ENCODE results near the gene PTPRK.

The PTPRK gene

DNA sequence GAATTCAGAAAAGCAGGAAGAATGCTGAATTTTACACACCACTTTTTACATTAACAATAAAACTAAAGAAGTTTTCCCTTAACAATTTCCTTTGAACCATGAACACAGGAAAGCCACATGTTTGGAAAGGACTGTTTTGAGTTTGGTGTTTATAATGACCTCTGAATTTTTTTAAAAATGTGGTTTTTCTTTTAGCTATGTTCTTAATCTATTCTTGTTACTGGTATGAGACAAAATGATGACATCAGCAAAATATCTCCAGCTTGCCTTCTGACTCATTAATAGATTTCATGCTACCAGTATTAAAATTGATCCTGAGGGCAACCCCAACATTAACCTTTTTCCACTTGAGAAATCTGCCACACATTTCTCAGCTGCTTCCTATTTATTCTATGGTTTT, 402.0 kb downstream of the PTPRK start:
- no peak for DNase-seq

DNA sequence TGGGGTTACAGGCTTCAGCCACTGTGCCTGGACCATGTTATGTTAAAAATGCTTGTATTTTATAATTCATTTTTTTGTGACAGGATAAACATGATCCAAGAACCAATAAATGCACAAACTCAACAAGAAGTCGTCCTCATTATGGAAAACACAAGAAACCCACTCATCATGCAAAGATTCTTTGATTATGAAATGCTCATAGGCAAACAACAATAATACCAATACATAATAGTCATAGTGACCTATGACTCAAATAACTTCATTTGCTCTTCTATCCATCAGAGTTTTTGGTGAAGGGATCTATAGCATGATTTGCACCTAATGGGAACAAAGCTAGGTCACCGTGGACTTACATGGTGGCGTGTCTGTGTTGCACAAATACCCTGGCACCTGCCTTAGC, 402.5 kb downstream of the PTPRK start:
- DNase-seq: no peak

DNA sequence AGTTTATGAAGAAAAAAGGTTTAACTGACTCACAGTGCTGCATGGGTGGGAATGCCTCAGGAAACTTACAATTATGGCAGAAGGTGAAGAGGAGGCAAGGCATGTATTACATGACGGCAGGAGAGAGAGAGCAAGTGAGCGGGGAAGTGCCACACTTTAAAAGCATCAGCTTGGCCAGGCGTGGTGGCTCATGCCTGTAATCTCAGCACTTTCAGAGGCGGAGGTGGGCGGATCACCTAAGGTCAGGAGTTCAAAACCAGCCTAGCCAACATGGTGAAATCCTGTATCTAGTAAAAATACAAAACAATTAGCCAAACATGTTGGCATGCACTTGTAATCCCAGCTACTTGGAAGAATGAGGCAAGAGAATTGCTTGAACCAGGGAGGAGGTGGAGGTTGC, 406.2 kb downstream of the PTPRK start:
- DNase-seq: no peak

DNA sequence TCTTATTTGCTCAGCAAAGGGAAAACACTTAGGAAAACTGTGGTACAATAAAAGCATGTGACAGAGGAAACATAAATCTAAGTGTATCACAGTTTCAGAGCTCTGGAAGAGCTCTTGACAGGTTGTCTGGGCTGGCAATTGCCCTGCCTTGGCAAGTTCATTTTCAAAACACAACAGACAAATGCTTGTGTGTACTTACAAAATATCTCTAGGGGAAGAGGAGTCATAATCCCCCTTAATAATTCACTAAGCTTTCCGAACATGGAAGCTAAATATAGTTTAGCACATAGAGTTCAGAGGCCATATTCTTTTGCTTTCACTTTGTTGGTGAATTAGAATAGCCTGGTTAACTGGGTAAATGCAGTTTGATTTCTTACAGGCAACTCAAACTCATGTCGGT, 407.9 kb downstream of the PTPRK start:
- DNase-seq: peak; percentile 6

DNA sequence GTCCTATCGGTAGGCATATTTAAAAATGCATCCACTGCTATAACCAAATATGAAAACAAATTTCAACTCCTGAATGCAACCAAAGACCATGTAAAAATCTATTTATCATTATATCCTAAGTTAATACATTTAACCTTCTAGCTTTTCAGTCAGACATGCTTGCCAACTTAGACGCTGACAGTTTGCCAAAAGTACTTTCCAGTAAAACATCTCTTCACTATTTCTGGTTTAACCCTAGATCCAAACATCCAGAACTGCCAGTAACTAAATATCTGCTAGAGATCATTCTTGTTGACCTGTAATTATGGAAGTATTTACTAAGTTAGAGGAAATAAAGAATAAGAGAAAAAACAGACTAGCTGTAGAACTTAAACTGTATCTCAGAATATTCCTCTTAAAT, 409.3 kb downstream of the PTPRK start:
- DNase-seq: no peak

DNA sequence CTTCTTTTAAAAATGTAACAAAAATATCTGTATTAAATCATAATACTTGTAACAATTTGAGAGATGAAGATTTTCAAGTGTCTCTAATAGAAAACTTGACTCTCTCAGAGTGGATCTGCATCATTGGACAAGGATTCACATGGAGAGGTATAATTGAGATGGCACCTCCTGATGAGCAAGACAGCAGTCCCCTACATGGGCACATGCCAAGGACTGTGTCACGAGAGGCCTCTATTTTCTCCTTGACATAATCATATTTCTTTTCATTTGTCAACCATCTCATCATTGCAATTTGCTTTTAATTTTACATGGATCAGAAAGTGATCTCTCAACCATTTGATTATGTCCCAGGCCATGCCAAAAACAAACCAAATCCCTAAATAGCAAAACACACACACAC, 412.7 kb downstream of the PTPRK start:
- no peak for DNase-seq

DNA sequence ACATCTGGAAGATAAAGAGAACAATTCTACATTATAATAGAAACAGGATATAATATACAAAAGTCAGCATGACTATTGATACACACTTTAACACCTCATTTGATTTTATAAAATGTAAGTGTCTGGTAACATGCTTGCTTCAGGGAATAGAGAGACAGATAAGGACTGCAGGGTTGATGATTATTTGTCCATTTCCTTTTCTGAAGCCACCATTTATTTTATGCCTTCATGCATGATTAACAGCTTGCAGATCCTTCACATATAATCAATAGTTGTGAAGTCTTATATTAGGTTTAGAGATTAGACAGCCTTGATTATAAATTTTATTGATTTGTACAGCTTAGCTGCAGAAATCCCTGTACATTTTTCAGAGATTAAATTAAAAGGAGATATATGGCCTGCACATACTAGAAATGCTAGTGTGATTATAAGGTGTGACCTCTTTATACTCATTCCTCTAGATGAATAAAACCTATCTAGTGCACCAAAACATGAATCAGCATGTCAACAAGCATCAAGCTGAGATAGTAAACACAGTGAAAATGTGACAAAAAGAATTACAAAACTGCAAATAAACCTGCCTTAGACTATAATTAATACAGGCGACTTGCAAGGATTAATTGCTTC, 420.7 kb downstream of the PTPRK start:
- no peak for DNase-seq

DNA sequence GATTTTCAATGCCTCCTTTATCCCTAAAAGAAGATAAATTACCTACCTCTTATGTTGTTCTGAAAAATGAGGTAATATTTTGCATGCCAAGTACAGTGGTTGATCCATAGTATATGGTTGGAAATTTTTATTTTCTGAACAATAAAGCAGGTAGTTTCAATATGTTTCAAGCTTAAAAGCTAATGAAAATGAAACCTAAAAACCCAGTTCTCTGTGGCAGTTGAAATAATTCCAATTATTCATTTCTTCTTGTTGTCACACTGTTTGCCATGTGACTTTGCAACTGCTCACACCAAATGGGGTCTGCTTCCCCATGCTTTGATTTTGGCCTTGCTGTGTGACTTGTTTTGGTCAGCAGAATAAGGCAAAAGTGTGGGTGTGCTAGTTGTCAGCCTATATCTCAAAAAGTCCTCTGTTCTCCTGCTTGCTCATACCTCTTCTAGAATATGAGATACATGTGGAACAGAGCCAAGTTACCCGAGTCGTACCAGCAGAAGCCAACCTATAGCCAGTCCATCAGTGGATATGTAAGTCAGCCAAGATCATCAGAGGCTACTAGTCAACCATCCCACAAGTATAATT, 422.3 kb downstream of the PTPRK start:
- no peak for DNase-seq

DNA sequence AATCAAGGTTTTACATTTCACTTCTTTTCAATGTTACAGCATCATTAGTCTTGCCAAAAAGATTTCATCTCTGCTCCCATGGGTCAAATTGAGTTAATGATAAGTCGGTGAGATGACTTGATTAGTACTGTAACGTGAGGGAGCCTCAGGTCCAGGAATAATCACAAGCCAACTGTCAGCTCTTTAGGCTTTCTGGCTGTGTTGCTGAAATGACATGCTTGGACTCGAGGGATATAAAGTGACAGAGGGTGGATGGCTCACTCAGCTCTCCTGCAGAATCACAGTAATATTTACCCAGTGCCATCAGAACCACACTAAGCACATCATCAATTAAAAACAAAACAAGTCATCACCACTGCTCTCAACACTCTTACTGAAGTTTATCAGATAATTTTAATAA, 423.4 kb downstream of the PTPRK start:
- no peak for DNase-seq

DNA sequence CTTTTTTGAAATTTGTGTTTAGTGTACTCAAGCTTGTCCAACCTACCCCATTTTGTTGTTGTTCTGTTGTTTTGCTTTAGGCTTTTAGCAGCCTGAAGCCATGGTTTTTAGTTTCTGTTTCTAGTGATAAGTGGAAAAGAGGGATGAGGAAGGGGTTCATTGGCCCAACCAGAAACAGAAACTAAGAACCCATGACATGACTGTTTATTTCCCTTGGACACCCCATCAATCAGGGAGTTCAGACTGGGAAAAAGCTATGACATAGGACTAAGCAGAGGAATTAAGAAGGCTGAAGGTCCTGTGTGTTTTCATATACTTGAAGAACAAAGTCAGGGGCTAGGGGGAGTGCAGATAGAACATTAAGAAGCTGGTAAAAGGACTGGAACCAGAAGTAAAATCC, 425.0 kb downstream of the PTPRK start:
- no peak for DNase-seq

DNA sequence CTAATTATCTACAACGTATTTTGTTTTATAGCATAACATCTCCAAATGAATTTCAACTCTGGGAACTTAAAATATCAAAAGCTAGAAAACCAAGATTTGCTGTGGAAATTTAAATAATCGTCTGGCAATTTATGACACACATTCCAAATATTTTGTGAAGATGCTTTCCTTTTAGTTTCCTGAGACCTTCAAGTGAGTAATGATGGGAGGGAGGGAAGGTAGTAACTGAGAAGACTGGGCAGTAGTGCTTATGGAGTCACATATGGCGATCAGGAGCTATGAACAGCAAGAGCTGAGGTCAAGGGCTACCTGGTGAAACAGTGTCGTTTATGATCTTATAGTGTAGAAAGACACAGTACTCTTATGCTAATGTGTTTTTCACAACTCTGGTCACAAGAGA, 441.4 kb downstream of the PTPRK start:
- DNase-seq: no peak

DNA sequence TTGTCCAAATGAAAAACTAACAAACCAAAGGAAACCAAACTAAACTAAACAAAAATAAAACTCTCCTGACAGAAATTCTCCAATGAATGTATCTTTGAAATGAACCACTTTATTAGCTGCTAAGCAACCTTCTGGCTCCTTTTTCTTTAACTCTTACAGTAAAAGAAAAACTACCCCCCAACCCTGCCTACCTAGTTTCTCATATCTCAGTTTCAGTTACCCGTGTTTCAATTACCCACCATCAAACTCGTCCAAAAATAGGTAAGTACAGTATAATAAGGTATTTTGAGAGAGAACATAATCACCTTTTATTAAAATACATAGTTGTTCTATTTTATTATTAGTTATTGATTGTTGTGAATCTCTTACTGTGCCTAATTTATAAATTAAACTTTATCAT, 442.1 kb downstream of the PTPRK start:
- DNase-seq: no peak

DNA sequence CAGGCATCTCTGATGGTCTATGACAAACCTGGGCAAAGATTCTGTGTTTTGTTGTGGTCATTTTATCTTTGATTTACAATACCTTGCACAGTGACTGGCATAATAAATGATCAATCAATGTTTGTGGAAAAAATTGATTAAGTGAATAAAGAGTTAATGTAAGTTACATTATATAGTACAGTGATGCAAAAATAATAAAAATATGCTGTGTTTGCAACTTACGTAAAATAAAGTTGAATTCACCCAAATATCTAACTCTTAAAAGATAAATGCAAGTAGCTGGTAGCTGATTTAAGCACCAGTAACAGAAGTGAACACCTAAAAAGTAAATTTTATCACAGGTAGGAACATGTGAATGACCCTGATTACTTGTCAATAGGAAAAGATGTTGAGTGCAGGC, 443.6 kb downstream of the PTPRK start:
- no peak for DNase-seq

DNA sequence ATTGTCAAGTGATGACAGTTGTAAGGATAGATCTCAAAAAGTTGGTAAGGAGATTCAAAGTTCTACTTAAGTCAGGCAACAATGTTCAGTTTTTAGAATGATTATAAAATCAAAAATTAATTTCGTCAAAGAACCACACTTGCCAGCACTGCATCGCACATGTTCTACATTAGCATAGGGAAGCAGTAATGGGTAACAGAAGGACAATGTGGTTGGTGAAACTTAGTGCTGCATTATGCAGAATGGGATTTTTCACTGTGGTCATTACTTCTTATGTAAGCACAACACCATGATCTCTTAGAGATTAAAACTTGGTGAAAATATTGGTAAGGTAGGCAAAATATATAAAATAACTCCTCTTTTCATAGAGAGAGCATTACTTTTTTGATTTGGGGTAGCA, 445.8 kb downstream of the PTPRK start:
- DNase-seq: no peak

DNA sequence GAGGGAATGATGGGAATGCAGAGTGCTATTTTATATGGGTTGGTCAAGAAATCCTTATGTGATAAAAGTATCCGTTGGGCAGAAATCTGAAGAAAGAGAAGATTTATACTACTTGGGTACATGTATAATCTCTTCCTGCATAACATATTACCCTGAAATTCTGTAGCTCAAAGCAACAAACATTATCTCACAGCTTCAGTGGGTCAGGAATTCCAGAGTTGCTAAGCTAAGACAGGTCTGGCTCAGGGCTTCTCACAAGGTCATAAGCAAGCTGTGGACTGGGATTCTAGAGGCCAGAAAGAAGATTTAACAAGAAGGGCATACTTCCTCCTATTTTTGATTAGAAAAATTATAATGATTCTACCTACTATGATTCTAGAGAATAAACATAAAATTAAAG, 447.0 kb downstream of the PTPRK start:
- DNase-seq: no peak

DNA sequence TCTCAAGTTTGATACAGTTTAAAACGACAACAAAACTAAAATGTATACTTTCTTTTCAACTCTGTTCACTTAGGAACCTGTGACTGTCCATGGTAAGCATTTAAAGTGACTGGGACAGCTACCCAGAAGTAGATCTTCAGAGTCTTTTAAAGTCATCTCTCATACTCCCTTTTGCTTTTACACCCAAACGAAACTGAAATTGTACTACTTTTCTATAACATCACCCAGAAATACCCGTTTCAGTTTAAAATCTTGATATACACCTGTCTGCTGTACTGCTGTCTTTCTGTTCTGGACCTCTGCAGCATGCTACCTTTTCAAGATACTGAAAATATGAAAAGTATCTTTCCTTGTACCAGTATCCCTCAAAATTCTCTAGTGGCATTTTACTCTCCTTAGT, 449.2 kb downstream of the PTPRK start:
- DNase-seq: no peak

DNA sequence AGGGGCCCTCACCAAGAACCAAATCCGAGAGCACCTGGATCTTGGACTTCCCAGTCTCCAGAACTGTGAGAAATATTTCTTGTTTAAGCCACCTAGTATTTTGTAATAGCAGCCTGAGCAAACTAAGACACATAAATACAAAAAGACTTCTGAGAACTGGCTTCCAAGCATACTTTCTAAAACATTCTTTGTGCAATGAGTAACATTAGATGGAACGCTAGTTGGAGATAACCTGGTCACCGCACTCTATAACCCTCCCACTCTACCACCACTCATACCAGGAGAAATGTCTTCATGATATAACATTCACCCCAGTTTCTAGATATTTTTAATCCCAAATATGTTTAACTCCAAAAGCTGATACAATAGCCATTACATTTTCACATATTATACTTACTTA, 450.0 kb downstream of the PTPRK start:
- no peak for DNase-seq

DNA sequence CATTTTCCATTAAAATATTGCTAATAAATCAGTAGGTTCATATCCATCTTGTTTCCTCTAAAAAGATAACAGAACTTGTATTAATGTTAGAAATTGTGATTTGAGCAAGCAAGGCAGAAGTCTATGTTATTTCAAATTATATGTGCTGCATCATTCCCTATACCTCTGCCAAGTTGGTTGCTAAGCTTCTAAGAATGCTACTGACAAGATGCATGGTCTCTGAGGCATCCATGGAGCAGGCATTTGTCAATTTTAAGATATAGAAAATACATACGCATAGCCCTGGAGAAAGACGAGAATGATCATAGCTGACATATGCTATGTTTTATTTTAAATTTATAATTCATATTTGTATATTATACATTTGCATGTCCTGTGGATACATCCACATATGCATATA, 451.2 kb downstream of the PTPRK start:
- no peak for DNase-seq

DNA sequence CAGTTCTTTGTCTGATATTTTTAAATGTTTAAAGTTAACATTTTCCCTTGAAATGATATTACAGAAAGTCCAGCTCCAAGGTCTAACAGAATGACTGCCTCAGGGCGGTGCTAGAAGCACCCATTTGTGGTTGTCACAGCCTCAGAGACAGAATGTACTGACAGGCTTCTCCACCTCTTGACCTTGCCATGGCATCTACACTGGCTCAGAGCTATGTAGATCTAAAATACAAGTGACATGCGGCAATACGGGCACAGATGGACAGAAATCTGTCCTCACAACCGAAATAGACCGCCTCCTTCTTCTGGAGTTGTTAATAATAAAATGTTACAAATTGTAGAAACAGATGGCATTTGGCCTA, 452.3 kb downstream of the PTPRK start:
- DNase-seq: no peak

DNA sequence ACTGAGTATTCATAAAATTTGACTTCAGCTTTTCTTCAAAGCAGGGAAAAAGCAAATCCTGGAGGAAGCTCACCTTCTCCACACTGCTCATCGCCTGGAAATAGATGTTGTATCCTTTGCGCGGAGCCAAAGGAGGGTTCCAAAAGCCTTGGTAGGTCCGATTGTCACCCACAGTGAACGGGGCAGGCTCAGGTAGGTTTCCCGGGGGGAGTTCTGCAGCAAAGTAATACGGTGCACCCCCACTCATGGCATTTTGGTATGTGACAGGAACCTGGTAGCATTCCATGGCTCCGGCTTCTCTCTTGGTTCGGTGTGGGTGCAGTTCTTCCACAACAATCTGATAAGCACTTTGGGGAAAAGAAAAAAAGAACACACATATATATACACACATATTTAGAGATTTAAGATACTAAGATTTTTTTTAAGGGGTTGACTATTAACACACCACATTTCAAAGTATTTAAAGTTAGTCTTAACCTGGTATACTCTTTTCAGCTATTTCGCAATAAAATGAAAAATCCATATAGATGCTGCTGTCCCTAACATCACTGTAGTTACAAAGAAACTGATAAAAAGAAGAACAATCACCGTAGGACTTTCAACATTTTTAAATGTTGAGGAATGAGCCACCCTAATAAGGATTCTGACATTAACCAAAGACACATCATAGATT, 452.8 kb downstream of the PTPRK start:
- no peak for DNase-seq

DNA sequence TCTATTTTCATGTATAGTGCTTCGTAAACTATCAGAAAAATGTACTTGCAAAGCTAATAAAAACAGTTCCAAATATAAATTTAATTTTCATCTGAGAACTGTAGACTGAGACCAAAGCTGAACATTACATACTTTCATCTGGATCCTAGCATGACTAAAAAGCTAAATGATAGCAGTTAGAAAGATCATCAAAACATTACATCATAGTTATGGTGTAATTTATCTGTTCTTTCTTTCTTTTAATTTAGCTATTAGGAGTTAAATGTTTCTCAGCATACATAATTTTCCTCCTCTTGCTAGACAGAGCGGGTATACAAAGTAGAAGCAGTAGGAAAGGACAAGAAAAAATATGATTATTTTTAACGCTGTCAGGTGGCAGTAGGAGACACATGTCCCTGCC, 455.3 kb downstream of the PTPRK start:
- no peak for DNase-seq

DNA sequence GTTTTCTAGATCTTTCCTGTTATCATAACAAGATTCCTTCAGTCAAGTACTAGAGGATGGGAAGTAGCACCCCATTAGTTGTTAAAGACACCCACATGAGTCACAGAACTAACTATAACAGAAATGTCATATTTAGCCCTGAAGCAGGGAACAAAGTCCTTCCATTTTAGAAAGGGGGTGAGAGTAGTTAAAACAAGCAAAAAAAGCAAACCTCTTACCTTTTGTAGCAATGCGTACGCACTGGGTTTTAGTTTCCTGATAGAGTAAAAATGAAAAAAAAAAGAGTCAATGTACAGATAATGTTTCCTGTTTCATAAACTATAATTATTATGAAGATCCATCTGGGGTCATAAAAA, 455.9 kb downstream of the PTPRK start:
- no peak for DNase-seq

DNA sequence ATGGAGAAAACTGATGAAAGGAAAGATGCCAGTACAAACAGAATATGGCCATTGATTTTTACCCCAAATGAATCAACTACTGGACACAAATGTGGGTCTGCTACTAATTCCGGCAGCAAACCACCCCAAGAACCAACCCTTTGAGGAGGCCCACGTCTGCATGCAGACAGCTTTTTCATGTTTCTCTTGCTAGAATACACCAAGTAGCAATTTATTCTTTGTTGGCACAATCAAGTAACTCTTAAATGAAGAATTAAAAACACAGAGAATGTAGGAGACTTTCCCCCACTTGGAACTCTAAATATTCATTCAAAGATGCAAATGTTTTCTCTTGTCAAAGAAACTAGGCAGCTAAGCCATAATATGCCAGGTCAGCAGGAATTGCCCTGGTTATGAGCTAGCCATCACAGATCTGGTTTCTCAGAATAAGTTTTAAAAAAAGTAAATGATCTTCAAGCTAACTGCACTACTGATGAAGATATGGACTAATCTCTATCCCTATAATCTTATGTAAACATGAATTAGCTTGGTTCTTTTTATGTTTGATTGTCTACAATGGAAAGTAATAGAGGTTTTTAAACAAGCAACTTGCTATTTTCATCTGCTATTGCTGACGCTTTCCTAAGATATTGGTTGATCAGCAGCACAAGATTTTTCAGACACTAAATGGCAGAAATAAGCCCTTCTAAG, 456.4 kb downstream of the PTPRK start:
- DNase-seq: no peak

DNA sequence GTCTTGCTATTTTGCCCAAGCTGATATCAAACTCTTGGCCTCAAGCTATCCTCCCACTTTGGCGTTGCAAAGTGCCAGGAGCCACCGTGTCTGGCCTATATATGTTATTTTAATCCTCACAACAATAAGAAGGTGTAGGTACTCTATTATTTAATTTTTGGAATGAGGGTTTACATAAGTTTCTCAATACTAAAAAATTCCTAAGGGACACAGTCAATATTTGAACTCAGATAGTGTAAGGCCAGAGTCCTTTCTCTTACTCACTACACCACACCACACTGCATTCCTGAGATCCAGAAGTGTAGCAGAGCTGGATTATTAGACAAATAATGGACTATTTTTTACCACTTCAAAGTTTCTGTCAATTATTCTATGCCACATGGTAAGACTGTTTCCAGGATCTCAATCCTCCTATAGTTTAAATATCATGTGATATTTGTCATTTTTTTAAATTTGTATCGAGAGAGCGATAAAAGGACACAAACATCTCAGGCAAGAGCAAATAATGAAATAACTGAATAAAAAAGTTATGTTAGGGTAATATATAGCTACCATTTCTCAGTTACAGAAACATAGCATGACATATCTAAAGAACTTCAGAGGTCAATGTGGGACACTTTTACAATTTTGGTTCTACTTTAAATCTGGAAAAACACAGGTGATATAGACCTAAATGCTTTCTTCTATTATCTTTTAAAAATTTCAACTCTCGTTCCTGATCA, 457.4 kb downstream of the PTPRK start:
- no peak for DNase-seq

Data from NCI-H2029 treated with DMSO at 0.1 percent for 48 hours (cell line).